ENCODE data around the gene C16orf96. TPM values are rescaled to one million over a fixed set of nuclear protein-coding genes. Genes with fewer than 3 reads are reported as not detected.

Gene C16orf96
- total RNA-seq, 1 donor from 2014 or later: not detected

GRCh38 chr16:4649744-4650442 lies 93.8 kb downstream of the C16orf96 start:
- no peak for DNase-seq

Other genes with a start within 250 kb of the C16orf96 start
- 0.79 and 1.2 TPM in 2 replicates for gene GLIS2, start 240.3 kb upstream of the C16orf96 start, total RNA-seq
- gene PAM16, start 205.0 kb upstream of the C16orf96 start, total RNA-seq: 11.6 and 15.5 TPM in 2 replicates
- 1.9 and 2.2 TPM in 2 replicates for gene VASN, start 184.5 kb upstream of the C16orf96 start, total RNA-seq
- gene CORO7, start 139.7 kb upstream of the C16orf96 start, total RNA-seq: 44.9 and 58.0 TPM in 2 replicates
- 41.0 and 58.9 TPM in 2 replicates for gene DNAJA3, start 130.5 kb upstream of the C16orf96 start, total RNA-seq
- 57.1 and 65.2 TPM in 2 replicates for gene NMRAL1, start 81.7 kb upstream of the C16orf96 start, total RNA-seq
- gene HMOX2, start 79.9 kb upstream of the C16orf96 start, total RNA-seq: 122 and 158 TPM in 2 replicates
- gene CDIP1, start 17.6 kb upstream of the C16orf96 start, total RNA-seq: 12.9 and 17.3 TPM in 2 replicates
- gene UBALD1, start 58.5 kb downstream of the C16orf96 start, total RNA-seq: 5.9 and 13.4 TPM in 2 replicates
- gene MGRN1, start 68.5 kb downstream of the C16orf96 start, total RNA-seq: 29.3 and 46.0 TPM in 2 replicates
- gene NUDT16L1, start 137.2 kb downstream of the C16orf96 start, total RNA-seq: 34.4 and 39.0 TPM in 2 replicates
- 14.8 and 29.3 TPM in 2 replicates for gene ANKS3, start 177.9 kb downstream of the C16orf96 start, total RNA-seq
- gene DNAAF8, start 178.2 kb downstream of the C16orf96 start, total RNA-seq: 0.70 and 1.7 TPM in 2 replicates
- 9.7 and 10.9 TPM in 2 replicates for gene ZNF500, start 210.8 kb downstream of the C16orf96 start, total RNA-seq
- gene SEPTIN12, start 232.0 kb downstream of the C16orf96 start, total RNA-seq: not detected in 2 replicates
- not detected in 2 replicates for gene SMIM22, start 239.0 kb downstream of the C16orf96 start, total RNA-seq
- gene ROGDI, start 246.3 kb downstream of the C16orf96 start, total RNA-seq: 22.5 and 22.8 TPM in 2 replicates

All from dermis blood vessel endothelial cell (primary cell).